Fibroblast of villous mesenchyme (primary cell): ENCODE measurements around the gene CLCN1. TPM values are rescaled to one million over a fixed set of nuclear protein-coding genes. Genes with fewer than 3 reads are reported as not detected.

Source experiments
- DNase-seq: peaks from one replicate; pipeline ENCODE4 v3.0.0-alpha.2; 2010; ENCODE audit warnings: low read depth
- H3K4me3 ChIP-seq: 2 replicates; pipeline ENCODE4 v1.5.1; 2011; ENCODE audit warnings: low read depth, mild to moderate bottlenecking, low read length
- CTCF ChIP-seq: IDR thresholded peaks from 2 replicates; pipeline ENCODE4 v1.5.1; 2012; ENCODE audit warnings: low read depth, mild to moderate bottlenecking, low read length; ENCODE audit not compliant: insufficient read depth
- total RNA-seq: library from RNA; depleted of rRNA; stranded (reverse); fragments of >200 nt; gene quantifications from 2 replicates; pipeline ENCODE4 v1.2.3, GENCODE V29; 2012

CLCN1 gene
- total RNA-seq, 1 donor = under 0.01 TPM

GRCh38 chr7:143354376-143354775 is 38.5 kb downstream of the CLCN1 start:
- TF ChIP-seq CTCF = no peak
- no peak for DNase-seq
- H3K4me3 ChIP-seq = no peak overlapping the region

GRCh38 chr7:143354965-143355364 is 39.1 kb downstream of the CLCN1 start:
- no peak for DNase-seq
- H3K4me3 ChIP-seq = no peak overlapping the region
- no peak for TF ChIP-seq CTCF

GRCh38 chr7:143355450-143356385 is 39.8 kb downstream of the CLCN1 start:
- peak; percentile 4 for TF ChIP-seq CTCF
- no peak for DNase-seq
- no peak overlapping the region for H3K4me3 ChIP-seq

- no peak for TF ChIP-seq CTCF
- no peak for DNase-seq
- no peak overlapping the region for H3K4me3 ChIP-seq
These were observed 40.6 kb downstream of the CLCN1 start for GRCh38 chr7:143356414-143357050.

GRCh38 chr7:143358626-143359025 is 42.7 kb downstream of the CLCN1 start:
- TF ChIP-seq CTCF = no peak
- H3K4me3 ChIP-seq = no peak overlapping the region
- DNase-seq = no peak

- H3K4me3 ChIP-seq = no peak overlapping the region
- no peak for TF ChIP-seq CTCF
- no peak for DNase-seq
These were observed 44.0 kb downstream of the CLCN1 start for GRCh38 chr7:143359771-143360353.
